HG03108 (cell line): Measurements from ENCODE around the gene FYN.

ENCODE experiments used
- ATAC-seq: cut with Tn5 transposase; IDR thresholded peaks from one replicate; pipeline ENCODE4 v1.9.1; 2021; ENCODE audit warnings: moderate library complexity; ENCODE audit not compliant: unreplicated experiment

Gene FYN

GRCh38 chr6:111610548-111611172, 262.6 kb downstream of the FYN start:
- no peak for ATAC-seq
